Measurements from ENCODE around the gene ZBED3. TPM values are rescaled to one million over a fixed set of nuclear protein-coding genes. Genes with fewer than 3 reads are reported as not detected.
"Not testable (repeated sequence)": the region's sequence is repeated elsewhere in the genome, so short reads cannot be mapped to it uniquely, and the experiment has no call there.

The ZBED3 gene
- total RNA-seq, 1 experiment from 2014 or later: 0.20 TPM

GRCh38 chr5:77086368-77086688, 757 bp downstream of the ZBED3 start:
- Histone ChIP-seq H3K9me3 (no peaks in the 10 kb centered on the region), H3K27me3 (no peaks in the 10 kb centered on the region), H3K36me3 (no peaks in the 10 kb centered on the region), H3K4me3 (peak overlapping the region; percentile 57)
- DNase-seq: no peak

GRCh38 chr5:77083088-77083487, 4.0 kb downstream of the ZBED3 start:
- H3K9me3 ChIP-seq: no peaks in the 10 kb centered on the region
- no peaks in the 10 kb centered on the region for H3K27me3 ChIP-seq
- H3K36me3 ChIP-seq: no peaks in the 10 kb centered on the region
- no peak overlapping the region for H3K4me3 ChIP-seq
- no peak for DNase-seq

- DNase-seq: no peak
- Histone ChIP-seq H3K27me3 (no peaks in the 10 kb centered on the region), H3K9me3 (no peaks in the 10 kb centered on the region), H3K36me3 (no peaks in the 10 kb centered on the region), H3K4me3 (no peak overlapping the region)
These were observed 4.8 kb downstream of the ZBED3 start for GRCh38 chr5:77082280-77082679.

GRCh38 chr5:77080905-77081304, 6.2 kb downstream of the ZBED3 start:
- Histone ChIP-seq H3K36me3 (no peaks in the 10 kb centered on the region), H3K9me3 (no peaks in the 10 kb centered on the region), H3K4me3 (no peak overlapping the region), H3K27me3 (no peaks in the 10 kb centered on the region)
- no peak for DNase-seq

- not testable (repeated sequence) for H3K4me3 ChIP-seq, H3K9me3 ChIP-seq, H3K36me3 ChIP-seq, DNase-seq, H3K27me3 ChIP-seq
These were observed 6.6 kb downstream of the ZBED3 start for GRCh38 chr5:77080479-77080878.

- no peaks in the 10 kb centered on the region for H3K9me3 ChIP-seq
- no peaks in the 10 kb centered on the region for H3K27me3 ChIP-seq
- H3K4me3 ChIP-seq: no peak overlapping the region
- no peaks in the 10 kb centered on the region; the same call in 1 of the 2 replicates for H3K36me3 ChIP-seq
- no peak for DNase-seq
These were observed 9.3 kb downstream of the ZBED3 start for GRCh38 chr5:77077829-77078176.

GRCh38 chr5:77076961-77077828, 9.9 kb downstream of the ZBED3 start:
- Histone ChIP-seq H3K36me3 (no peaks in the 10 kb centered on the region; the same call in 1 of the 2 replicates), H3K4me3 (no peak overlapping the region), H3K9me3 (no peaks in the 10 kb centered on the region), H3K27me3 (no peaks in the 10 kb centered on the region)
- DNase-seq: peak; percentile 39

- no peaks in the 10 kb centered on the region for H3K9me3 ChIP-seq
- H3K4me3 ChIP-seq: no peak overlapping the region
- peaks cover 3% of the 10 kb centered on the region; the same call in 1 of the 2 replicates for H3K36me3 ChIP-seq
- H3K27me3 ChIP-seq: no peaks in the 10 kb centered on the region
- DNase-seq: no peak
These were observed 12.3 kb downstream of the ZBED3 start for GRCh38 chr5:77074745-77075144.

GRCh38 chr5:77073667-77074066, 13.4 kb downstream of the ZBED3 start:
- no peak for DNase-seq
- H3K36me3 ChIP-seq: peaks cover 6% of the 10 kb centered on the region
- H3K9me3 ChIP-seq: no peaks in the 10 kb centered on the region; the same call in 1 of the 2 replicates
- no peak overlapping the region for H3K4me3 ChIP-seq
- no peaks in the 10 kb centered on the region for H3K27me3 ChIP-seq

- Histone ChIP-seq H3K27me3 (no peaks in the 10 kb centered on the region), H3K9me3 (no peaks in the 10 kb centered on the region; the same call in 1 of the 2 replicates), H3K36me3 (peaks cover 34% of the 10 kb centered on the region), H3K4me3 (no peak overlapping the region)
- DNase-seq: peak; percentile 58
These were observed 20.2 kb downstream of the ZBED3 start for GRCh38 chr5:77066823-77067442.

- Histone ChIP-seq H3K9me3 (no peaks in the 10 kb centered on the region; the same call in 1 of the 2 replicates), H3K4me3 (no peak overlapping the region), H3K27me3 (no peaks in the 10 kb centered on the region), H3K36me3 (peaks cover 40% of the 10 kb centered on the region)
- no peak for DNase-seq
These were observed 20.9 kb downstream of the ZBED3 start for GRCh38 chr5:77066184-77066583.

- H3K36me3 ChIP-seq: peaks cover 43% of the 10 kb centered on the region
- H3K4me3 ChIP-seq: no peak overlapping the region
These were observed 21.8 kb downstream of the ZBED3 start for GRCh38 chr5:77065256-77065655.

GRCh38 chr5:77064040-77064439, 23.0 kb downstream of the ZBED3 start:
- H3K4me3 ChIP-seq: no peak overlapping the region
- no peaks in the 10 kb centered on the region for H3K27me3 ChIP-seq
- peaks cover 50% of the 10 kb centered on the region for H3K36me3 ChIP-seq
- no peak for DNase-seq
- H3K9me3 ChIP-seq: no peaks in the 10 kb centered on the region; the same call in 1 of the 2 replicates

More at GRCh38 chr5:77065256-77065655, 21.8 kb downstream of the ZBED3 start:
- Histone ChIP-seq H3K9me3 (no peaks in the 10 kb centered on the region; the same call in 1 of the 2 replicates), H3K27me3 (no peaks in the 10 kb centered on the region)
- DNase-seq: no peak

- no peaks in the 10 kb centered on the region for H3K27me3 ChIP-seq
- H3K9me3 ChIP-seq: no peaks in the 10 kb centered on the region
- DNase-seq: no peak
- peaks cover 39% of the 10 kb centered on the region for H3K36me3 ChIP-seq
- H3K4me3 ChIP-seq: no peak overlapping the region
These were observed 40.5 kb downstream of the ZBED3 start for GRCh38 chr5:77046416-77047073.

GRCh38 chr5:77035950-77036349, 51.1 kb downstream of the ZBED3 start:
- Histone ChIP-seq H3K4me3 (no peak overlapping the region), H3K27me3 (no peaks in the 10 kb centered on the region), H3K9me3 (no peaks in the 10 kb centered on the region), H3K36me3 (peaks cover 38% of the 10 kb centered on the region)
- no peak for DNase-seq

- peaks cover 28% of the 10 kb centered on the region for H3K36me3 ChIP-seq
- H3K27me3 ChIP-seq: no peaks in the 10 kb centered on the region
- no peak for DNase-seq
- no peak overlapping the region for H3K4me3 ChIP-seq
- H3K9me3 ChIP-seq: peaks cover 16% of the 10 kb centered on the region
These were observed 53.7 kb downstream of the ZBED3 start for GRCh38 chr5:77033338-77033737.

GRCh38 chr5:77032635-77033034, 54.5 kb downstream of the ZBED3 start:
- DNase-seq: no peak
- Histone ChIP-seq H3K36me3 (peaks cover 23% of the 10 kb centered on the region), H3K4me3 (no peak overlapping the region), H3K9me3 (peaks cover 16% of the 10 kb centered on the region), H3K27me3 (no peaks in the 10 kb centered on the region)
